HG03025 (cell line): Measurements from ENCODE around the gene XPO1.
"Not testable (repeated sequence)": the region's sequence is repeated elsewhere in the genome, so short reads cannot be mapped to it uniquely, and the experiment has no call there.

Experiments
- ATAC-seq: cut with Tn5 transposase; IDR thresholded peaks from one replicate; pipeline ENCODE4 v1.9.1; 2021; ENCODE audit warnings: mild to moderate bottlenecking, moderate library complexity; ENCODE audit not compliant: unreplicated experiment, low FRiP score

XPO1 gene

DNA sequence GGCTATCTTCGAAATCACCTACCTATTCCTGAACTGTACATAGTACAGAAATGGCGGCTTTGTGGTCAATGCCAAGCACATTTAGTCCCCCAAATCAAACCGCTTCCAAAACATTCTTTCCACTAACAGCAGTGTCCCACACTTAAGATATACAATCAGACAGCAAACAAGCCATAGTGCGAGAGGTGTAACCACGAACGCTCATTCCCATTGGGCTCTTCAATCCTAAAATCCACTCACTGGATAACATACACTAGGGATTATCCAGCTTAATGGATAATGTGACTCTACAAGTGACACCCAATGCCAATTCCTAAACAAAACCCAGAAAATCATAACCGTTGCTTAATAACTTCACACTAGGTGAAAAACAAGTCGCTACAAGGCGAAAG lies 2.0 kb downstream of the XPO1 start:
- ATAC-seq: no peak

DNA sequence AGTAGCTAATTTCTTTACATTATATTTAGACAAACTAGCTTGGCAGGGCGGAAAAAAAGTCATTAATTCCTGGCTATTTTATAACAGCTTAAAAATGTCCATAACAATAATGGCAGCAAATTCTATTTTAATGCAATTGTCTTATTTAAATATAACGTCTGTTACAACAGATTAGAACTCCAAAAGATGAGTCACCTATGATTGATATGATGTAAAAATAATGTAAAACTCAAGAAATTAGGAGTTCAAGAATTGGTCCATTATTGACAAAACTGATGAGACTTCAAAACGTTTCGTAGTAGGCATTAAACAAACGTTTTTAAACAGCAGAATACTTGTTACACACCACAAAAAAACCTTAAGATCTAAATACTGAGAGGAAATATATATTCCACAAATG lies 2.7 kb downstream of the XPO1 start:
- no peak for ATAC-seq

DNA sequence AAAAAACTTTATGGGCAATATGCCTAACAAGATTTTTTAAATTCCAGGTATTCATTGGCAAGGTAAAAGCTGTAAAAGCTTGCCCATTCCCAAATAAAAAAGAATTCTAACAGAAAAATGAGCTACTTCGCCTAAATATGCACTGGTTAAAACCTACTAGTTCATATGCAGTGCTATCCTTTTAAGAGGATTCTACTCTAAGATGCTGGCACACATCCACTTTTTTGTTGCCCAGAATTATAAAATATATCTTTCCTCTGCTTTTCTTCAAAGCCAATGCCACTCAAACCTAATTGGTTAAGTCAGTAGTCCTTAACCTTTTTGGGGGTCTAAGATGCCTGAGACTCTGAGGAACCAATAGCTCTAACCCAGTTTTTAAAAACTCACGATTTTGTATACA lies 3.2 kb downstream of the XPO1 start:
- ATAC-seq: no peak

DNA sequence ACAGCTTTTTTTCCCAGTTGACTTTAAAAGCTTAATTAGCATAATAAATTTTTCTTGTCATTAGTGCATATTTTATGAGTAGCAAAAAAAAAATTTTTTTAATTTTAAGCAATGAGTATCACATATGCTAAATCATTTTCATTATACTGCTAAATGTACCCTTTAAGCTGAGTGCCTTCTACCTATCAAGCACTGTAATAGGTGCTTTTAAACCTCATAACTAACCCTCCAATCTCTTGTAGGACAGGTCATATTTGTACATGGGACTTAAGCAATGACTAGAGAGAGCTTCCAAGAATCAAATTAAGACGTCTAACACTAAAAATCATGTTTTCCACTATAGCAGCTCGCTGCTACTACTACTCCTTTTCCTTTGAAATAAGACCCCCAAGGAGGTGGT lies 7.4 kb downstream of the XPO1 start:
- no peak for ATAC-seq

DNA sequence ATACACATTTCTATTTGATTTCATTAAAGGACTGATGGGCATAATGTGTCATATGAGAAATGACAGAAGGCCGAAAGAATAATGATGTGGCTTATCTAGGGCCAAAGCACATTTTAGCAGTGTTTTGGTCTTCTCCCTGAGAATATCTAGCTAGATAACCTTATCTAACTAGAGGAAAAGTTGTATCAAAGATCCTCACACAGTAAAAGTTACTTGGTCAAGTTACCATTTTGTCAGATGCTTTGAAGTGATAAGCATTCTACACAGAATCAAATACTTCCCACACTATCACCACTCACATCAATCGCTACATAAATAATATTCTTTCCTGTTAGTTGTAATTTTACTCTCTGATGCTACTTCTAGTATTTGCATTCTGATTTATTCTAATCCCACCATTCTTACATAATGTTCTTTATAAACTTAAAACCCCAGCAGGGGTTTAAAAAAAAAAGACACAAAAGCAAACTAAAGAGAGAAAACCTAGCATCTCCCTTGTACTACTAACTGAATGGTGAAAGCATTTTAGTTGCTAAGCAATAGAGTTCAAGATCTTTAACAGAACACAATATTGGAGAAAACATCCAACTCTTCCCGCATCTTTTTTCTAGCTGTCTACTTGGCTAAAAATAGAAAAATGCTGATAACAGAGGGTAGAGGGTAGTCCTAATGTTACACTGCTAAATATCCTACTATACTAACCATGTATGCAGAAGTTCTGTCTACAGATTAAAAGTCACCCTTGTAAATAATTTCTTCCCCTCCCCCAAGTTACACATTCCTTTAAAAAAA lies 8.0 kb downstream of the XPO1 start:
- no peak for ATAC-seq

DNA sequence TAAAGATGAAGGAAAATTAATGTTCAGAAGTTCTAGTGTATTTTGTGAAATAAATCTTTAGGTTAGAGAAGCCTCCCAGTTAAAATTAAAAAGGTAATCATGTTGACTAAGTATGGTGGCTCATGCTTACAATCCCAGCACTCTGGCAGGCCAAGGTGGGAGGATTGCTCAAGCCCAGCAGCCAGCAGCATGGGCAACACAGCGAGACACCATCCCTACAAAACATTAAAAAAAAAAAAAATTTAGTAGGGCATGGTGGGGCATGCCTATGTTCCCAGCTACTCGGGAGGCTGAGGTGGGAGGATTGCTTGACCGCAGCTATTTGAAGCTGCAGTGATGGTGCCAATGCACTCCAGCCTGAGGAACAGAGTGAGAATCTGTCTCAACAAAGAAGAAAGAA lies 17.9 kb downstream of the XPO1 start:
- ATAC-seq: no peak

DNA sequence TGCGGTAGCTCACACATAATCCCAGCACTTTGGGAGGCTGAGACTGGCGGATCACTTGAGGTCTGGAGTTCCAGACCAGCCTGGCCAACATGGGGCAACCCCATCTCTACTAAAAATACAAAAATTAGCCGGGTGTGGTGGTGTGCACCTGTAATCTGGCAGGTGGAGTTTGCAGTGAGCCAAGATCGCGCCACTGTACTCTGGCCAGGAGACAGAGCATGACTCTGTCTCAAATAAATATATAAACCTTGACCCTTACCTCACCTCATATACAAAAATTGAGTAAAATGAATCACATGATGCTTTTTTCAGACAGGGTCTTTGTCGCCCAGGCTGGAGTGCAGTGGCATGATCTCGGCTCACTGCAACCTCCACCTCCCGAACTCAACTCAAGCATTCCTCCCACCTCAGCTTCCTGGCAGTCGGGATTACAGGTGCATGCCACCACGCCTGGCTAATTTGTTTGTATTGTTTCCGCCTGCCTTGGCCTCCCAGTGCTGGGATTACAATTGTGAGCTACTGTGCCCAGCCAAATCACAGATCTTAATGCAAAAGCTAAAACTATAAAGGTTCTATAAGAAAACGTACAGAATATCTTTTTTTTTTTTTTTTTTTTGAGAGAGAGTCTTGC lies 25.3 kb downstream of the XPO1 start:
- no peak for ATAC-seq

DNA sequence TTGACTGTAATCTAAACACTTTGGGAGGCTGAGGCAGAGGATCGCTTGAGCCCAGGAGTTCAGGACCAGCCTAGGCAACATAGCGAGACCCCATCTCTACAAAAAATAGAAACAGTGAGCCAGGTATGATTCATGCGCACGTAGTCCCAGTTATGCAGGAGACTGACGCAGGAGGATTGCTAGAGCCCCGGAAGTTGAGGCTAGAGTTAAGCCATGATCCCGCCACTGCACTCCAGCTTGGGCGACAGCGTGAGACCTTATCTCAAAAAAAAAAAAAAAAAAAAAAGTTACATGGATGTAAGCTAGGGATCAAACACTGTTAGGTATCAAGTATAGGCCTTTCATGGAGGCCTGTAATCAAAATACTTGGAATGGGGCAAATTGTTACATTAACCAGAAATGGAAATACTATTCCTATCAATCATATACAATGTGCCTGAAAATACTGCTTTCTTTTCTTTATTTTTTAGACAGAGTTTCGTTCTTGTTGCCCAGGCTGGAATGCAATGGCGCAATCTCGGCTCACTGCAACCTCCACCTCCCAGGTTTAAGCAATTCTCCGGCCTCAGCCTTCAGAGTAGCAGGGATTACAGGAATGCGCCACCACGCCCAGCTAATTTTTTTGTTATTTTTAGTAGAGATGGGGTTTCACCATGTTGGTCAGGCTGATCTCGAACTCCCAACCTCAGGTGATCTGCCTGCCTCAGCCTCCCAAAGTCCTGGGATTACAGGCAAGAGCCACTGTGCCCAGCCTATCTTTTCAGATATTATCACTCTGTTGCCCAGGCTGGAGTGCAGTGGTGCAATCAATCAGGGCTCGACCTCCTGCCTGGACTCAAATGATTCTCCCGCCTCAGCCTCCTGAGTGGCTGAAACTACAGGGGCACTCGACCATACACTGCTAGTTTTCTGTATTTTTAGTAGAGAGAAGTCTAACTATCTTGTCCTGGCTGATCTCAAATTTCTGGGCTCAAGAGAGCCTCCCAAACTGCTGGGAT lies 27.2 kb downstream of the XPO1 start:
- ATAC-seq: no peak

DNA sequence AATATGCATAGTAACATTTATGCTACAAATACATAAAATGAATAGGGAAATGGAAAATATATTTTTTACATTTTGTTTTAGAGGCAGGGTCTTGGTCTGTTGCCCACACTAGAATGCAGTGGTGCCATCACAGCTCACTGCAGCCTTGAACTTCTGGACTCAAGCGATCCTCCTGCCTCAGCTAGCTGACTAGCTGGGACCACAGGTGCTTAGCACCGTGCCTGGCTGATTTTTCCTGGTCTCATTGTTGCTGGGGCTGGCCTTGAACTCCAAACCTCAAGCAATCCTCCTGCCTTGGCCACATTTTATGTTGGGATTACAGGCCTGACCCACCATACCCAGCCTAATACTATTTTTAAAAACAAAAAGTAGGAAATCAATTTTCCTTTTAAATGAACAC lies 33.2 kb downstream of the XPO1 start:
- ATAC-seq: no peak

DNA sequence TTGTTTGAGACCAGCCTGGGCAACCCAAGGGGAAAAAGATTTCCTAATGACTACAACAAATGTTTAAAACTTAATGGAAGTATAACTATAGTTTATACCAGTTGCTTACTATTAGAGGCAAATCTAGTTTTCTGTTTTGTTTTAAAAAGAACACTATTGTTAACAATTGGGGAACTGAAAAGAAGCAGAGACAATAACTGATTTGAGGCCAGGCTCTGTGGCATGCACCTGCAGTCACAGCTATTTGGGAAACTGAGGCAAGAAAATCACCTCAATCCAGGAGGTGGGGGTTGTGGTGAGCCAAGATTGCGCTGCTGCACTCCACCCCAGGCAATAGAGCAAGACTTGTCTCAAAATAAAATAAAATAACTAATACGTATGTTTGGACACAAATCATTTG lies 39.1 kb downstream of the XPO1 start:
- ATAC-seq: no peak

DNA sequence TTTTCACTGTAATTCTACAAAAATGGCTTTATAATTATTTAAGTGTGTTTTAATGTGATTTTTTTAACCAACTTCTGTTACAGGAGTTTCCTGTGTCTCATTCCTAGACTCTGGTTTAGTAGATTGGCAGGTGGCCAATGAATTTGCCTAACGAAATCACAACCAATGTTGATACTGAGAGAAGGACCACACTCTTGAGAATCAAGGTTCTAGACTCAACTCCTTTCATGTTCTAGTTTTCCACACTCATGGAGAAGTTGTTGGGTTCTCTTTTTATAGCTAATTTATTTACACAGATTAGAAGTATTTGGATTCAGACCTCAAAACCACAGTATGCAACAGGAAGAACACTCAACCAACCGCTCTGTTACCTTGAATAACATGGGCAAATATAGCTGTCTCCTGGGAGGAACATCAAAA lies 44.6 kb downstream of the XPO1 start:
- no peak for ATAC-seq

DNA sequence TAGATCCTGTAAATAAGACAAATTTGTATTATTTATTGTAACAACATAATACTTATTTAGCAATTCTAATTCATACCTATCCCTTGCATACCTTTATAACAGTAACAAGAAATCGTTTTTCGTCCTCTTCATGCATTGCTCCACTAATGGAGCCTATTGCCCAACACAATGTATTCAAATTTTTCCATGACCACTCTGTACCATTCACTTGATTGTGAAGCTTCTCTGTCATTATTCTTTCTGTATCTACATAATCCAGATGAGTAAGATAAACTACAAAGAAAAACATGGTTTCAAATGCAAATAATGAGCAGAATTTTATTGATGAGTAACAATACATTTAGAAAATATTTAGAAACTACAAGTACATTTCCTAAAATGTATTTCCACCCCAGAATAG lies 45.7 kb downstream of the XPO1 start:
- no peak for ATAC-seq

DNA sequence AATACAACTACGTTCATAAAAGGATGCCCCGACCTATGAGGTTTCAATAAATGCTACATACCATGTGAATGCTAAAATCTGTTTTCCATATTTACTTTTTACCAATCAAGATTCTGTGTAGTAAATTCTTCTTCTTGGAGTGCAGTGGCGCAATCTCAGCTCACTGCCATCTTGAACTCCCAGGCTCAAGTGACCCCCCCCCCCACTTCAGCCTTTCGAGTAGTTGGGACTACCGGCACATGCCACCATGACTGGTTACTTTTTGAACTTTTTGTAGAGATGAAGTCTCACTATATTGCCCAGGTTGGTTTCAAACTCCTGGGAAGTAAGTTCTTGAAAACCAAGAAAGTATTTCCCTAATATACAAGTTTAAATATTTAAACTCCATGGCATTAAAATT lies 52.9 kb downstream of the XPO1 start:
- ATAC-seq: no peak

DNA sequence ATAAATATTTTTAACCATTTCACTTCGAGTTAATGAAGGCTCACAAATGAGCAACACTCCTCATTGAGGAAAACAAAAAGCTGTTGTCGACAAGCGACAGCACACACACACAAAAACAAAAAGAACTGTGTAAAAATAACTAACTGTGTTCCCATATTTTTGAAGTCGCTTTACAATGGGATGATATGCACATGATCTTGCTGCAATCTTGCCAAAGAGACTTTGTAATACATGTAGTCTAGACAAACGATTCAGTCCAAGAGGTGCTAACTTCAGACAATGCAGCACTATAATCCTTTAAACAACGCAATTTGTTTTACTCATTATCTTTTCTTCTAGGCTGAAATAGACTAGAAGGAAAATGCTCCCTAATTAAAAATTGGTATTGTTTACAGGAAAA lies 60.1 kb downstream of the XPO1 start:
- ATAC-seq: no peak

DNA sequence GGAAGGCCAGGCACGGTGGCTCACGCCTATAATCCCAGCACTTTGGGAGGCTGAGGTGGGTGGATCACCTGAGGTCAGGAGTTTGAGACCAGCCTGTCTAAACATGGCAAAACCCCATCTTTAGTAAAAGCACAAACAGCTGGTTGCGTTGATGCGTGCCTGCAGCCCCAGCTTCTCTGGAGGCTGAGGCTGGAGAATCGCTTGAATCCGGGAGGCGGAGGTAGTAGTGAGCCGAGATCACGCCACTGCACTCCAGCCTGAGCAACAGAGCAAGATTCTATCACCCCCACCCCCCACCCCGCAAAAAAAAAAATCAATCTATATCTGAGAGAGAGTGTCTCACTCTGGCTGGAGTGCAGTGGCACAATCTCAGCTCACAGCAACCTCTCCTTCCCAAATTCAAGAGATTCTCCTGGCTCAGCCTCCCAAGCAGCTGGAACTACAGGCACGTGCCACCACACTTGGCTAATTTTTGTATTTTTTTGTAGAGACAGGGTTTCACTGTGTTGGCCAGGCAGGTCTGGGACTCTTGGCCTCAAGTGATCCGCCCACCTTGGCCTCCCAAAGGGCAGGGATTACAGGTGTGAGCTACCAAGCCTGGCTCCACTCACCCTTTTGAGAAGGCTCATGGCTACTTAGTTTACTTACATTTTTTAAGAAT lies 61.1 kb downstream of the XPO1 start:
- not testable (repeated sequence) for ATAC-seq

DNA sequence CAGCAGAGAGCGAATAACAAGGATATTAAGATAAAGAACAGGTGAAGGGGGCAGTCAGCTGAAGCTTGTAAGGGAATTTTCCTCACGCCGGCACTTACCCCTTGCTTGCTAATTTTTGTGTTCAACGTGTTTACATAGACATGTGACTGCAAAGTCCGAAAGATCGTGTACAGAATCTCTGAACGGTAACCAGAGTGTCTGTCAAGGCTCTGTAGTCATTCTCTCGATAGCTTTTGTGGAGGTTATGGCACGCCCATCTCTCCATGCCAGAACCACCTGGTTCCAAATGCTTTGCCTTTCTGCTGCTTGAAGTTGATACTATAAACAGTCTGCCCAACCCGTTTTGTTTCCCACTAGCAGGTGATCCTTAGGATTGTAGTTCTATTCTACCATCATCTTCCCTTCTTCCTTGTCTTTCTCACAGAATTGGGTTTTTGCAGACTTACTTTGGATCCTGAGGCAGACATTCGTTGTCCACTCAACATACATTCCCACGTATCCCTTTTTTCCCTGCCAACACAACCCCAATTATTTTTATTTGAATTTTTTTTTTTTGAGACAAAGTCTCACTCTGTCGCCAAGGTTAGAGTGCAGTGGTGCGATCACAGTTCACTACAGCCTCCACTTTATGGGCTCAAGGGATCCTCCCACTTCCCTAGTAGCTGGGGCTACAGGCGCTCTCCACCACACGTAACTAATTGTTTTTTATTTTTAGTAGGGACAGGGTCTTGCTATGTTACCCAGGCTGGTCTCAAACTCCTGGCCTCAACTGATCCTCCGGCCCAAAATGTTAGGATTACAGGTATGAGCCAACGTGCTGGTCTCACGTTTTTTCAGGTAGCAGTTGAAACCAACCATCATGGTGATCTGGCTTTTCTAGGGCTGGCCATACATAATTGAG lies 66.0 kb downstream of the XPO1 start:
- ATAC-seq: no peak

DNA sequence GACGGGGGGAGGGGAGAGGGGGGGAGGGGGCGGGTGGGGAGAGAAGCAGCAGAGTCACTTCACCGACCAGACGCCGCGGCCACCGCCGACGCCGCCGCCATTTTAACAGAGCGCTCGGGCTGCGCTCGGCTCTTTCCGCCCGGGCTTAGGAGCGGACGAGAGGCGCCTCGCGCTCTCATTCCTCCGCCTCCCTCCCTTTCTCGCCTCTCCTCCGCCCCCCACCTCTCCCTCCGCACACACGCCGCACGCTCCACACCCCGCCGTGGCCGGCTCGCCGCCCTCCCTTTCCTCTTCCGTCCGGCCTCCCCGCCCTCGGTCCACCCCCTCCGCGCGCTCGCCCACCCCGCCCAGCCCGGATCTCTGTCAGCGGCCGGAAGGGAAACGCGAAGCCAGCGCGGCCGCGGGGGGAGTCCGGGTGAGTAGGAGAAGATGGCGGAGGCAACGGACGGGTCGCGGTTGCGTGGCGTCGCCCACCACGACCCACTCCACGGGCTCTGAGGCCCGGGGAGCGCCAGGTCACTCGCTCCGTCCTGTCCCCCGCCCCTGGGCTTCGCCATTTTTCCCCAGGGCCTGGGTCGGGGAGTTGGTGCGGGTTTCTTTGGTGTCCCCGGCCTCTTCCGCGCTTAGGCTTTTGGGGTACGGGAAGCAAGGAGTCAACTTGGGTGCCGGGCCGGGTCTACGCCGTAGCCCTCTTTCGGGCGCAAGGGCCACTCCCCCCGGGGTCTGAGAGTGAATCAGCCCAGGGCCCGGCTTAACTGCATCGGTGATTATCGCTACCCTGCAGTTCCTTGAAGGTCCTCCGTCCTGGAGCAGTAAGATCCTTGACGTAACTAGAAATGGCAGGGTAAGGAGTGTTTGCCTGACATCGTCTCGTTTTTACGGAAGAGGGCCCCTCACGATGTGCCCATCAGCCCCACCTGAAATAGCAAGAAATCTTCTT lies 66.9 kb downstream of the XPO1 start, which contains the start of gene USP34:
TSS of gene USP34 (minus strand) at position 123 of the 940 bp plus-strand sequence. CDS start 395 bp downstream, outside the sequence.
- peak; percentile 69 for ATAC-seq
